GM19468 (cell line): ENCODE data around the gene ATOH7.
"Not testable (repeated sequence)": the region's sequence is repeated elsewhere in the genome, so short reads cannot be mapped to it uniquely, and the experiment has no call there.

Experiments
- ATAC-seq: cut with Tn5 transposase; IDR thresholded peaks from one replicate; pipeline ENCODE4 v1.9.1; 2021; ENCODE audit warnings: mild to moderate bottlenecking, moderate library complexity, moderate number of reproducible peaks; ENCODE audit not compliant: unreplicated experiment; ENCODE audit errors: extremely low read depth

The ATOH7 gene

DNA sequence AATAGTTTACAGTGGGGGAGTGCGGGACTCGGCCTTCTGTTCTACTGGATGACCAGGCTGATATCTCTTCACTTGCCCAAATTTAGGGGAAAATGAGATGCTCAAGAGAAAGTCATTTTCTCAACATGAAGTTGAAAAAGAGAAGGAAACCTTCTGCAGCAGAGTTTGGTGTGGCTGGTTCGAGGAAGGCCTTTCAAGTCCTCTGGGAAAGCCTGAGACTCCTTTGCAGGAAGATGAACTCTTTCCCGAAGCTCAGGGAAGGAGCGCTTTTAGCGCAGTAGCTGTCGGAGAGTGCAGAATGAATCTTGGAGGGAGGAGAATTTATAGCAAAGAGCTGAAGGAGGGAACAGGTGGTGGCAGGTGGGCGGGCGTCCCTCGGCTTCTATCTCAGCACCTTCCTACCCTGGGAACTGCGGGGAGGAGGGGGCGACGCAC is at the start of gene ATOH7:
ATOH7 (minus strand) TSS at position 297 of the 435 bp plus-strand sequence. CDS start 436 bp downstream, outside the sequence.
- ATAC-seq: no peak

DNA sequence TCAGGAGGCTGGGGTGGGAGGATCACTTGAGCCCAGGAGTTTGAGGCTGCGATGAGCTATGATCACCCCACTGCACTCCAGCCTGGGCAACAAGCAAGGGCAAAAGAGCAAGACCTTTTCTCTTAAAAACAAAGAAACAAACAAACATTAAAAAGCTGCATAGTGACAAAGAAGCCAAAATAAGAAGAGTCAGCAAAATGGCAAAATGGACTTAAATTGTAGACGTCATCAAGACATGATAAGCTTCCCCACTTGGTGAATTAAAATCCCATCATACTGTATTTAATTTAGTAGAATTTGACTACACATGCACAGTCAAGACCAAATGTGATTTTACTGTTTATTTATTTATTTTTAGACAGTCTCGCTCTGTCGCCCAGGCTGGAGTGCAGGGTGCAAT is 48.8 kb upstream of the ATOH7 start:
- no peak for ATAC-seq

DNA sequence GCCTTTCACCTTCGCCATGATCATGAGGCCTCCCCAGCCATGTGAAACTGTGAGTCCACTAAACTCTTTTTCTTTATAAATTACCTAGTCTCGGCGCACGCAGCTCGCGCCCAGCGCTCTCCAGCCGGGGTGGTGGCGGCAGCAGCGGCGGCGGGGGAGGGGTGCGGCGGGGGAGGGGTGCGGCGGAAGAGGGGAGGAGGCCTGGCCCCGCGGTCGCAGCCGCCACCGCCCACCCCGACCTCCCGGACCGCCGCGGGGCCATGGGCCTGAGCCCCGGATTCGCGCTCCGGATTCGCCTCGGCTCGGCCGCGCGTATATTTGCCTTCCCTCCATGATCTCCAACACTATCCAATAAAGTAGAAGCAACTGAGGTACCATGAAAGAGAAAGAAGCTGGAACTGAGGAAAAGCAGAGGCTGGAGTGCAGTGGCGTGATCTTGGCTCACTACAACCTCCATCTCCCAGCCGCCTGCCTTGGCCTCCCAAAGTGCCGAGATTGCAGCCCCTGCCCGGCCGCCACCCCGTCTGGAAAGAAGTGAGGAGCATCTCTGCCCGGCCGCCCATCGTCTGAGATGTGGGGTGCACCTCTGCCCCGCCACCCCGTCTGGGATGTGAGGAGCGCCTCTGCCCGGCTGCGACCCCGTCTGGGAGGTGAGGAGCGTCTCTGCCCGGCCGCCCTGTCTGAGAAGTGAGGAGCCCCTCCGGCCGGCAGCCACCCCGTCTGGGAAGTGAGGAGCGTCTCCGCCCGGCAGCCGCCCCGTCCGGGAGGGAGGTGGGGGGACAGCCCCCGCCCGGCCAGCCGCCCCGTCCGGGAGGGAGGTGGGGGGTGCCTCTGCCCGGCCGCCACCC is 47.2 kb upstream of the ATOH7 start:
- not testable (repeated sequence) for ATAC-seq

GRCh38 chr10:68277814-68278213 is 45.9 kb upstream of the ATOH7 start:
- ATAC-seq: not testable (repeated sequence)

- no peak for ATAC-seq
These were observed 44.3 kb upstream of the ATOH7 start for GRCh38 chr10:68276224-68276623.

DNA sequence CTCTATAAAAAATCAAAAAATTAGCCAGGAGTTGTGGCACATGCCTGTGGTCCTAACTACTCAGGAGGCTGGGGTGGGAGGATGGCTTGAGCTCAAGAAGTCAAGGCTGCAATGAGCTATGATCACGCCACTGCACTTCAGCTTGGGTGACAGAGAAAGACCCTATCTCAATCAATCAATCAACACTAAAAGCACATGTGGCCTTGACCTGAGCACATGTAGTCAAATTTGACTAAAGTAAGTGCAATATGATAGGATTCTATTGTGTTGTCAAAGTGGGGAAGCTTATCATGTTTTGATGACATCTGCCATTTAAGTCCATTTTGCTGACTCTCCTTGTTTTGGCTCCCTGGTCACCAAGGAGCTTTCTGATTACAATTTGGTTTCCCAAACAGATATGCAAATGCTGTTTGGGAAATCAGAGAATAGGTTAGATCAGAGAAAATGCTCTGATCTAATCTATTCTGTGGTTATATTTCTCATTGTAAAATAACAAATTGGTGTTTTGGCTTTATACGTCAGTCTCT is 43.8 kb upstream of the ATOH7 start:
- ATAC-seq: no peak

- ATAC-seq: no peak
These were observed 40.9 kb upstream of the ATOH7 start for GRCh38 chr10:68272833-68273232.

DNA sequence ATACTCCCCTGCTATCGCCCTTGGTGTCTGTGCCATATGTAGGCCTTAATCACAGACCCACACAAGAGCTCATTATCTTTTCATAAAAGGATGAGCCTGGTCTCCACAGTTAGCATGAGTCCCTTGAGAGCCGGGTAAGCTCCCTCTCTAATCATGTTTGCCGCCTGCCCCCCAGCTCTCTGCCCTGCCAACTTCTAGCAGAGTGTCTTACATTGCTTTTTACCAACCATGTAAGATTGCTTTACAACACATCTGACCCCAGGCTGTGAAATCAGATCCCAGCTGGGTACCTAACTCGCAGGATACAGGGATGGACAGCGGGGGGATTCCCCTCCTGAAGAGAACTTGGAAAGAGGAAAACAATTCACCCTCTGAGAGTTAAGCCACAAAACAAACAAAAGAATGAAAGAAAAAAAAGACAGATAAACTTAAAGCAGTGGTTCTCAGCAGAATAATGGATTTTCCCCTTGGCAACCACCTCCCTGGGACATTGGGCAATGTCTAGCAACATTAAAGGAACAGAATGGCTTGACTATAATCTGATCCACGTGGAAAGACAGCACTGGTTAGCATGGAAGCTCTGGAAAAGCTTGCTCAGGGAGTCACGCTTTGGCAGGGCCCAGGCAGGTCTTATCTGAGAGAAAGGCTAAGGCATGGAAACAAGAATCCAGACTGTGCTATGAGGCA is 39.4 kb upstream of the ATOH7 start:
- no peak for ATAC-seq

DNA sequence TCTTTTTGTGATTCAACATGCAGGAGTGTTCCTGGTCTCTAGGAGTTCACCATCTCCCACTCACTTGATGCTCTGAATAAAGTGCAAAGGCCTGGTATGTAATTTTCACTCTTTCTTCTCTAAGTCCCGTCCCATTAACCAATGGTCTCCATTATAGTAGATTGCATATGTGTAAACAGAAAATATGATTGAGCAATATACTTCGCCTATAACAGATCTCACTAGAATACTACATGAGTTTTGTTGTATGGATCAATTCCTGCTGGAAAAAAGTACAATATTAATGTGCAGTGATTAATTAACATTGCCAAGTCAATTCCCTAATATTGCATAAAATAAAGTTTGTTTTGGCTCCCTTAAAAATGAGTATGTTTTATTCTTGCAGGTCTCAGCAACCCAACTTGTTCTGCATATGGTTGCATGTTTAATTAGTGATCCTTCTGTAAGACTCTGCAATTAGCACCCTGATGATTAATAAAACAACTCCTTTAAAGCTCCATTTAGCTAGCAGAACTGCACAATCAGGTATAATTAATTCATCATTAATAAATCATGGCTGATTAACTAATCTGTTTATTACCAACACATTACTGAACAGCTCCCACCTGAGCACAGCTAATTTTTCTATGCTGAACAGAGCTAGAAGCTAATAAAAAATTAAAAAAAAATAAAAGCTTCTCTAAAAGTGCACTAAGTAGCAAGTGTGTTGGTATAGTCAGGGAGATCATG is 37.8 kb upstream of the ATOH7 start:
- ATAC-seq: no peak

DNA sequence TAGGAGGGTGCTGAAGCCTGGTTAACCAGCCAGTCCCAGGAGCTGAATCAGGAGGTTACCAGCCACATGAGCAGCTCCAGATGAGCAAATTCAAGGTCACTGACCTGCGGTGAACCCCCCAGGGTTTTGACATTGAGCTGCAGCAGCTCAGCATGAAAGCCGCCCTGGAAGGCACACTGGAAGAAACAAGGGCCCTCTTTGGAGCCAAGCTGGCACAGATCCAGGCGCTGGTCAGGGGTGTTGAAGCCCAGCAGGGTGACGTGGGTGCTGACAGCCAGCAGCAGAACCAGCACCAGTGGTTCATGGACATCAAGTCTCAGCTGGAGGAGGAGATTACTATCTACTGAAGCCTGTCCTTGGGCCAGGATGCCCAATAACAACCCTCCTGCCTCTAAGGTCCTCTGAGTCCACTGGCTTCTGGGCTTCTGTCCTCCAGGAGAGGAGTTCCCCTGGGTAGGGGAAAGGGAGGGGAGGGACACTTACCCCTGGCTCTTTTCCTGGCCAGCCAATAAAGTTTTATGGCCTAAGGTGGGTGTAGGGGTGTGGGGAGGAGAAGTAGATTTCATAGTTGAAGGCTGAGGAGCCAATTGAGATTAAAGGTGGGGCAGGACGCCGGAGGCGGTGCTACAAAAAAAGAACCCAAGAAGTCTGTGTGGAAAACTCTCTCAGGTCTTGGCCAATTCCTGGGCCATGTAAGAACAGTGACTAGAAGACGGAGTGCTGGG is 29.4 kb upstream of the ATOH7 start:
- ATAC-seq: no peak

- ATAC-seq: no peak
These were observed 21.4 kb upstream of the ATOH7 start for GRCh38 chr10:68253346-68253745.

DNA sequence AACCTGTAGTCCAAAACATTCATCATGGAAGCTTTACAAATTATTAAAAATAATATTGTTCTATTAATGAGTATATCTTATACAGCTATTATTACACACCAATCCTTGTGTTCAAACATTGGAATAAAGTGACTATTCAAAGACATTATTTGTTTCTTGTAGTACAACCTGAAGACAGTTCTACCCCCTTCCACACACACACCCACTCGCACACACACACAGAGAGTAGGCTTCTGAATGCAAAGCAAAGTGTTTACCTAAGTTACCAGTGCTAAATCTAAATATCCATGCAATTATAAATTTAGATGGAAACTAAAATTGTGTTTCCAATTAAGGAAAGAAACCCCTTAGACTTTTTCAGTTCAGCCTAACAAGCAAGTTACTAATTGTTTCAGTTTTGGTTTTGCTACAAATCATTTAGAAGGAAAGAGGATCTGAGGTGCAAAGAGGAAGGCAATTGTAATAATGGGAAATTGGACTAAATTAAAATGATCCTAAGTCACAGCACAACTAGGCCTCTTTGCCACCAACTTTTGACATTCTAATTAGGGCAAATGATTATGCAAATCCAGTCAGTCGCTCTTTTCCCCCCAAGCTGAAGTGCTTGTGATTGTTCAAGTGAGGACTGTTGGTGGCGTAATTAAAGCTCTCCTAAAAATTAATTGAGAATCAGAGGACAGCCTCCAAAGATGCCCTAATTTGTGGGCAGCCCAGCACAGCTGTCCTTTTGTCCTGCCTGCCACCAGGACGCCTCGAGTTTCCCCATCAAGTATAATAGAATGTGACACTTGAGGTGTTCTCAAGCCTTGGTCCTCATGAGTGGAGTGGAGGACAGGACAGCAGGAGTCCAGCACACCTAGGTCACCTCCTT is 19.9 kb upstream of the ATOH7 start:
- ATAC-seq: no peak

- ATAC-seq: no peak
These were observed 19.2 kb upstream of the ATOH7 start for GRCh38 chr10:68251151-68251550.

- ATAC-seq: no peak
These were observed 17.4 kb upstream of the ATOH7 start for GRCh38 chr10:68249297-68249696.

- no peak for ATAC-seq
These were observed 16.0 kb upstream of the ATOH7 start for GRCh38 chr10:68247931-68248330.

- ATAC-seq: not testable (repeated sequence)
These were observed 14.5 kb upstream of the ATOH7 start for GRCh38 chr10:68246397-68246796.

- no peak for ATAC-seq
These were observed 10.1 kb upstream of the ATOH7 start for GRCh38 chr10:68242051-68242450.

DNA sequence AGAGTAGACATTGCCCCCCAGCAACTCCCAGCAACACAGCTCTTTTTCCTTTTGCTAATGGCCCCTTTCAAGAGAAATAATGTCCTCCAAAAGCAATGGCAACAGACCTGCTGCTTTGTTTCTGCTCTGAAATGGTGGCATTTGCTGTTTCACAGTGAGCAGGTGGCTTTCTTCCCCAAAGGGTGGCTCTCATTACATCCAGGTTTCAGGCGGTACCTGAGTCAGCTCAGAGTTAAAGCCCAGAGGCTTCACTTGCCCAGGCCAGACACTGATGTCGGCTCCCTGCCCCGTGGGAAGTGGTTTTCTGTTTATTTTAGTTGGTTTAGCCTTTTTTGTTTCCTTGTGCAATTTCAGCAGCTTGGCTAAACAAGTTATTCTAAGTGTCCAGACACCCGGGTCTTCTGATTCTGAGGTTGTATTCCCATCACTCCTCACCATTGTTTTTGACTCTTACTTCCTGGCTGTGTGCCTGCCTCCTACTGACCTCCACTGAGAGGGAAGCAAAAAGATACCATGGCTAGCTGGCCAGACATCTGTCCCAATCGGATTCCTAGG is 7.8 kb upstream of the ATOH7 start:
- no peak for ATAC-seq

DNA sequence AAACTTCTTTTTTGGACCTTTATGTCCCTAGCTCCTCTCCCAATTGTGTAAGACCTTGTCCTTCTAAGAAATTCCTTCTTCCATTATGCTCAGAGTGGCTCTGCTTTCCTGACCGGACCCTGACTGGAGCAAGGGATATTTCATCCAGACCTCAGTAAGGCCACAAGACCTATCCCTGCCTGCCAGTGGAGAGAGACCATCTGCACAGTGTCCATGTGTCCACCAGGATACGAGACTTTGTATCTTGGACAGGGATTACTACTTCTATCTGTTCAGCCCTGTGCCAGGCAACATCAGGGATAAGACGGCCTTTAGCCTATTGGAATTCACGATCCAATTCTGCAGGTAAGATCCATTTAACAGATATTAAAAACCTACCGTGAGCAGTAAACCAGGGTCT is 7.2 kb upstream of the ATOH7 start:
- ATAC-seq: no peak
